Upper lobe of left lung (tissue), 6 donors: ENCODE results near the gene RHBDL2. TPM values are rescaled to one million over a fixed set of nuclear protein-coding genes. Genes with fewer than 3 reads are reported as not detected.
"Not testable (repeated sequence)": the region's sequence is repeated elsewhere in the genome, so short reads cannot be mapped to it uniquely, and the experiment has no call there.

ENCODE experiments used
- ATAC-seq, 2 donors: fragments of 200-7000 bp; cut with Tn5 transposase; one replicate each; pipeline ENCODE4 v1.9.1; 2022; ENCODE audit warnings: mild to moderate bottlenecking in 2 of 2, moderate library complexity in 2 of 2; ENCODE audit not compliant: low FRiP score in 2 of 2
- DNase-seq, 2 donors: peaks; one replicate each; pipeline ENCODE4 v3.0.0-alpha.2; 2019 to 2020
- H3K27ac ChIP-seq, 4 donors: fragments of 200-600 bp; sonication (generic); one replicate each; pipeline ENCODE4 v1.5.1; 2016 to 2019
- H3K27me3 ChIP-seq, 4 donors: fragments of 200-600 bp; sonication (generic); one replicate each; pipeline ENCODE4 v1.5.1; 2017 to 2019
- H3K36me3 ChIP-seq, 4 donors: fragments of 200-600 bp; sonication (generic); one replicate each; pipeline ENCODE4 v1.5.1; 2016 to 2019
- H3K4me1 ChIP-seq, 4 donors: fragments of 200-600 bp; sonication (generic); one replicate each; pipeline ENCODE4 v1.5.1; 2018 to 2019
- H3K4me3 ChIP-seq, 4 donors: fragments of 200-600 bp; sonication (generic); one replicate each; pipeline ENCODE4 v1.5.1; 2017 to 2019; ENCODE audit warnings: mild to moderate bottlenecking in 2 of 4, moderate library complexity in 1 of 4
- H3K9me3 ChIP-seq, 4 donors: fragments of 200-600 bp; sonication (generic); one replicate each; pipeline ENCODE4 v1.5.1; 2018 to 2019
- CTCF ChIP-seq, 6 experiments: fragments of 450-650 bp in 4 of 6; fragments of 200-600 bp in 2 of 6; sonication (generic) in 2 of 6; IDR thresholded peaks; one replicate each; pipeline ENCODE4 v1.5.1; 2016 to 2019; ENCODE audit warnings: antibody characterized with exemption in 6 of 6
- EP300 ChIP-seq, 4 donors: sonication (generic); formaldehyde crosslinking; IDR thresholded peaks; one replicate each; pipeline ENCODE4 v1.5.1; 2017; ENCODE audit warnings: antibody characterized with exemption in 4 of 4, control low read depth in 2 of 4
- POLR2A ChIP-seq, 4 donors: fragments of 450-650 bp; IDR thresholded peaks; one replicate each; pipeline ENCODE4 v1.5.1; 2016 to 2017; ENCODE audit warnings: antibody characterized with exemption in 4 of 4, mild to moderate bottlenecking in 2 of 4
- POLR2AphosphoS5 ChIP-seq, 2 donors: sonication (generic); formaldehyde crosslinking; IDR thresholded peaks; one replicate each; pipeline ENCODE4 v1.5.1; 2017; ENCODE audit warnings: antibody characterized with exemption in 2 of 2
- WGBS, 2 donors: methylation state at CpG; one replicate each; pipeline ENCODE4 v1.1.5; 2017 to 2018; 5-methylcytosine and 5-hydroxymethylcytosine counted together
- small RNA-seq, 4 donors: library from RNA; depleted of rRNA; stranded (forward); fragments of <200 nt; gene quantifications; one replicate each; pipeline ENCODE3, GENCODE V24; 2016
- total RNA-seq, 6 donors: library from RNA; depleted of rRNA in 4 of 6; stranded (reverse); fragments of >200 nt in 4 of 6; gene quantifications; one replicate each; pipeline versions ENCODE4 v1.1.0 to v1.2.1, GENCODE V29; 2016 to 2021
- donor health status: DM: no; HTN: no; CAD: no; lungs with moderate emphysema.
- donor health status: DM: no; HTN: yes; CAD: no; lungs with severe emphysema.

The RHBDL2 gene
- total RNA-seq, 6 donors from 2014 or later, result 0.43 to 7.8 (median 2.2) TPM

DNA sequence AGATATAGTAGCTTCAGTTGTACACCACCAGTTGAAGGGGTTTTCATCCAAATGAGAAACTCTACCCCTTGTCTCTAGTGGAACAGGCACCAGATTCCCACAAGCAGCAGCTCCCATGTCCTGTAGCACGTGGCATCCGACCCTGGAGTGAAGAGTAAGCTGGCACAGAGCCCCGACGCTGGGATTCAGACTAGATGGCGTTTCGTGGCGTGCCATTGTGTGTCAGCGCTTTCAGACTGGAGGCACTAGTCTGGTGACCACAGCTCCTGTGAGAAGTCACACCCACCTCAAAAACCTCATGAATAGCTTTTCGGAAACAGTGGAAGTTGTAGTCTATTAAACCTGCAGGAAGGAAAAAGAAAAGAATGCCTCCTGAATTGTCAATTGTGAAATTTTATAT, 102.3 kb downstream of the RHBDL2 start:
- Histone ChIP-seq H3K4me3 (no peak overlapping the region), H3K9me3 (no peaks in the 10 kb centered on the region), H3K27me3 (no peaks in the 10 kb centered on the region), H3K36me3 (peaks cover 14 to 61% (median 33%) of the 10 kb centered on the region in 4 donors), H3K27ac (no peak overlapping the region), H3K4me1 (peaks cover 0 to 18% (median 6%) of the 10 kb centered on the region in 4 donors)
- ATAC-seq (no peak), DNase-seq (no peak)
- TF ChIP-seq POLR2A (IDR thresholded peaks at IDR 0.05) (no peak), EP300 (IDR thresholded peaks at IDR 0.05) (no peak), POLR2AphosphoS5 (IDR thresholded peaks at IDR 0.05) (no peak), CTCF (IDR thresholded peaks at IDR 0.05) (no peak)
- WGBS, 2 donors, result 67 to 80% methylated on average over 8 to 9 of the region's 9 CpGs

DNA sequence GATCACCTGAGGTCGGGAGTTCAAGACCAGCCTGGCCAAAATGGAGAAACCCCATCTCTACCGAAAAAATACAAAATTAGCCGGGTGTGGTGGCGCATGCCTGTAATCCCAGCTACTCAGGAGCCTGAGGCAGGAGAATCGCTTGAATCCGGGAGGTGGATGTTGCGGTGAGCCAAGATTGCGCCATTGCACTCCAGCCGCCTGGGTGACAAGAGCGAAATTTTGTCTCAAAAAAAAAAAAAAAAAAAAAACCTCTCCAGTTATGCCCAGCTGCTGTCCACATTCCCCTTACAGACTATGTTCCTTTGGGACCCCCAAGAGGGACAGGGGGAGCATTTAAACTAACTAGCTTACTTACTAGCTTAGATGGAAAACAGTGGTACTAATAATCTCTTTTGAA, 105.3 kb downstream of the RHBDL2 start:
- 77 to 80% methylated on average over 10 of the region's 10 CpGs for WGBS, 2 donors
- H3K27ac ChIP-seq, ATAC-seq: not testable (repeated sequence)

More for the DNA sequence above, 105.3 kb downstream of the RHBDL2 start:
- H3K9me3 ChIP-seq, H3K27me3 ChIP-seq, H3K4me3 ChIP-seq, DNase-seq: not testable (repeated sequence)
- H3K4me1 ChIP-seq, result peaks cover 0 to 18% (median 6%) of the 10 kb centered on the region in 4 donors
- H3K36me3 ChIP-seq, result peaks cover 14 to 33% (median 21%) of the 10 kb centered on the region in 4 donors

Small RNAs within 50 kb of the gene (small RNA-seq; reads per million reads assigned to genes)
- gene GJA9-MYCBP, result 0 reads per million in 4 donors
- gene RF00019, result 0 reads per million in 4 donors
- gene RNU6-605P, result 0 reads per million in 4 donors

Other genes starting within 250 kb of the RHBDL2 start
- 10 to 100 TPM in 5 of 6 donors, 1 to 10 TPM in 1; 9.0 to 30.8 (median 24.9) TPM for gene RRAGC, start 82.1 kb downstream of the RHBDL2 start, total RNA-seq
- gene MYCBP, start 68.5 kb downstream of the RHBDL2 start, total RNA-seq, result 10 to 100 TPM in 4 of 6 donors, 1 to 10 TPM in 2; 2.8 to 23.7 (median 12.9) TPM
- not detected for gene GJA9, start 60.2 kb downstream of the RHBDL2 start, total RNA-seq
- 10 to 100 TPM; 10.5 to 50.6 (median 37.8) TPM for gene AKIRIN1, start 49.4 kb upstream of the RHBDL2 start, total RNA-seq
- gene NDUFS5, start 84.5 kb upstream of the RHBDL2 start, total RNA-seq, result 100 to 1,000 TPM; 108 to 250 (median 166) TPM